Caco-2 (cell line): ENCODE results near the gene PIBF1. TPM values are rescaled to one million over a fixed set of nuclear protein-coding genes. Genes with fewer than 3 reads are reported as not detected.

ENCODE experiments used
- BruUV-seq: library from RNA; stranded (reverse); fragments of 400-500 nt; replicated peaks from 2 replicates; lab custom pipeline; 2021; lab: Mats Ljungman, UMichigan
- CTCF ChIA-PET: fragments of 300-600 bp; sonication (Branson Sonifier 250); formaldehyde crosslinking; loops from one replicate; lab custom pipeline; 2022; ENCODE audit warnings: antibody characterized with exemption; lab: Charles Lee
- POLR2A ChIA-PET: fragments of 300-600 bp; sonication (Branson Sonifier 250); formaldehyde crosslinking; loops from one replicate; lab custom pipeline; 2022; ENCODE audit warnings: antibody characterized with exemption; lab: Charles Lee
- DNase-seq, 2 experiments: peaks; one replicate each; pipeline versions ENCODE4 v3.0.0 to v3.0.0-alpha.2; 2020 to 2022
- H3K27me3 ChIP-seq: replicated peaks from 2 replicates; pipeline ENCODE4 v1.6.0; 2011; ENCODE audit warnings: low read length; ENCODE audit not compliant: control insufficient read depth, insufficient read depth
- H3K36me3 ChIP-seq: 2 replicates; pipeline ENCODE4 v1.5.1; 2011; ENCODE audit warnings: low read length; ENCODE audit not compliant: control insufficient read depth, insufficient read depth
- H3K4me1 ChIP-seq: fragments of 250-450 bp; sonication (Bioruptor Pico); 2 replicates; pipeline ENCODE4 v1.5.1; 2020; ENCODE audit warnings: mild to moderate bottlenecking
- H3K4me3 ChIP-seq: 2 replicates; pipeline ENCODE4 v1.5.1; 2011; ENCODE audit warnings: low read depth, mild to moderate bottlenecking, control low read depth, low read length
- H3K9me3 ChIP-seq: fragments of 250-450 bp; sonication (Bioruptor Pico); 2 replicates; pipeline ENCODE4 v1.5.1; 2020; ENCODE audit warnings: mild to moderate bottlenecking, moderate library complexity
- H3K27ac Mint-ChIP-seq: one replicate; pipeline ENCODE4 v1.8.0; 2022; ENCODE audit warnings: mixed read lengths; ENCODE audit not compliant: unreplicated experiment
- H3K27me3 Mint-ChIP-seq: one replicate; pipeline ENCODE4 v1.8.0; 2022; ENCODE audit warnings: mixed read lengths; ENCODE audit not compliant: insufficient read depth, unreplicated experiment
- H3K36me3 Mint-ChIP-seq: one replicate; pipeline ENCODE4 v1.8.0; 2022; ENCODE audit warnings: mild to moderate bottlenecking, mixed read lengths; ENCODE audit not compliant: insufficient read depth, unreplicated experiment
- H3K4me1 Mint-ChIP-seq: one replicate; pipeline ENCODE4 v1.8.0; 2022; ENCODE audit warnings: low read depth, mixed read lengths; ENCODE audit not compliant: unreplicated experiment
- H3K4me3 Mint-ChIP-seq: one replicate; pipeline ENCODE4 v1.8.0; 2022; ENCODE audit warnings: mild to moderate bottlenecking, moderate library complexity, mixed read lengths; ENCODE audit not compliant: unreplicated experiment
- H3K9me3 Mint-ChIP-seq: one replicate; pipeline ENCODE4 v1.8.0; 2022; ENCODE audit warnings: mixed read lengths; ENCODE audit not compliant: unreplicated experiment
- intact Hi-C: fragments of 100-400 bp; cut with micrococcal nuclease; formaldehyde crosslinking; loops from one replicate; pipeline ENCODE4 v1.10.0; 2022; ENCODE audit not compliant: unreplicated experiment
- total RNA-seq: library from RNA; stranded (reverse); gene quantifications from 2 replicates; pipeline ENCODE4 v1.2.3, GENCODE V29; 2022
- TF ChIP-seq, protein P1 (sequence below), 2 experiments: fragments of 200-600 bp in 1 of 2; IDR thresholded peaks; 1 replicate in 1 of 2; 2 replicates in 1 of 2; pipeline versions ENCODE4 v1.5.1 to v1.8.0; 2011 to 2022; ENCODE audit warnings: antibody characterized with exemption in 1 of 2, control low read depth in 1 of 2, inconsistent platforms in 1 of 2, low read depth in 1 of 2, low read length in 1 of 2, mild to moderate bottlenecking in 1 of 2, moderate library complexity in 1 of 2; ENCODE audit not compliant: insufficient read depth in 1 of 2, severe bottlenecking in 1 of 2, unreplicated experiment in 1 of 2

The PIBF1 gene
- total RNA-seq, 1 experiment from 2014 or later, result 13.4 TPM

DNA sequence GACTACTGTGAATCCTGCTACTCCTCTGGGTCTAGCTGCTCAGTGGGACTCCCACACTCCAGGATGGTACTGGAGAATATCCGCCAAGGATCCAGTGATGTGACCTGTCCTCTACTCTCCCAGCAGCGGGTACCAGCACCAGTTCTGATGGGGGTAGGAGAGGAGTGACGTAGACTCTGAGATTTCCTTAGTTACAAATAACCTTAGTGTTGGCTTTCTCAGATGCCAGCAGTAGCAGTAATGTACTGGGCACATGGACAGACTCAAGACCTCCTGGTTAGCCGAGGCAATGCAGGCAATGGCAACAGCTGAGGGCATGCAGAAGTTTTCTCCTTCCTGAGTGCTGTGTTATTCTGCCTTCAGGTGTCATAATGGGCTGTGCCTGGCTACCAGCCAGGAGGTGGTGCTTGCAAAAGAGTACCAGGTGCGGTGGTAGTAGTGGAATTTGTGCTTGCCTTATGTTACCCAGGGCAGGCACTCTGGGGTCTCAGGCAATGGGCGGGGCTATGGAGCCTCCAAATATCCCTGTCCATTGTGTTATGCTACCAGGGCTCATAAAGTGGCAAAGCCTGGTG, 171.5 kb downstream of the PIBF1 start:
- H3K4me3 ChIP-seq, result no peak overlapping the region
- intact Hi-C loops, result no loop called here
- no peak for DNase-seq
- Mint-ChIP-seq H3K27me3 (no peaks in the 10 kb centered on the region), H3K36me3 (peaks cover 7% of the 10 kb centered on the region), H3K27ac (no peak overlapping the region), H3K9me3 (peaks cover 9% of the 10 kb centered on the region), H3K4me1 (no peaks in the 10 kb centered on the region), H3K4me3 (no peak overlapping the region)
- CTCF ChIA-PET, result no interaction called here
- H3K27me3 ChIP-seq, result no peaks in the 10 kb centered on the region
- TF ChIP-seq, protein P1, sequence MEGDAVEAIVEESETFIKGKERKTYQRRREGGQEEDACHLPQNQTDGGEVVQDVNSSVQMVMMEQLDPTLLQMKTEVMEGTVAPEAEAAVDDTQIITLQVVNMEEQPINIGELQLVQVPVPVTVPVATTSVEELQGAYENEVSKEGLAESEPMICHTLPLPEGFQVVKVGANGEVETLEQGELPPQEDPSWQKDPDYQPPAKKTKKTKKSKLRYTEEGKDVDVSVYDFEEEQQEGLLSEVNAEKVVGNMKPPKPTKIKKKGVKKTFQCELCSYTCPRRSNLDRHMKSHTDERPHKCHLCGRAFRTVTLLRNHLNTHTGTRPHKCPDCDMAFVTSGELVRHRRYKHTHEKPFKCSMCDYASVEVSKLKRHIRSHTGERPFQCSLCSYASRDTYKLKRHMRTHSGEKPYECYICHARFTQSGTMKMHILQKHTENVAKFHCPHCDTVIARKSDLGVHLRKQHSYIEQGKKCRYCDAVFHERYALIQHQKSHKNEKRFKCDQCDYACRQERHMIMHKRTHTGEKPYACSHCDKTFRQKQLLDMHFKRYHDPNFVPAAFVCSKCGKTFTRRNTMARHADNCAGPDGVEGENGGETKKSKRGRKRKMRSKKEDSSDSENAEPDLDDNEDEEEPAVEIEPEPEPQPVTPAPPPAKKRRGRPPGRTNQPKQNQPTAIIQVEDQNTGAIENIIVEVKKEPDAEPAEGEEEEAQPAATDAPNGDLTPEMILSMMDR (IDR thresholded peaks at IDR 0.05; ENCODE audit: insufficient read depth in 1 of 2, low read depth in 1 of 2, low read length in 1 of 2, severe bottlenecking in 1 of 2, unreplicated experiment in 1 of 2), result no peak
- H3K36me3 ChIP-seq, result no peaks in the 10 kb centered on the region; the same call in none of the 2 replicates
- BruUV-seq, result no TSS peak
- POLR2A ChIA-PET, result no interaction called here
- peaks cover 3% of the 10 kb centered on the region; the same call in 1 of the 2 replicates for H3K9me3 ChIP-seq
- no peaks in the 10 kb centered on the region for H3K4me1 ChIP-seq

DNA sequence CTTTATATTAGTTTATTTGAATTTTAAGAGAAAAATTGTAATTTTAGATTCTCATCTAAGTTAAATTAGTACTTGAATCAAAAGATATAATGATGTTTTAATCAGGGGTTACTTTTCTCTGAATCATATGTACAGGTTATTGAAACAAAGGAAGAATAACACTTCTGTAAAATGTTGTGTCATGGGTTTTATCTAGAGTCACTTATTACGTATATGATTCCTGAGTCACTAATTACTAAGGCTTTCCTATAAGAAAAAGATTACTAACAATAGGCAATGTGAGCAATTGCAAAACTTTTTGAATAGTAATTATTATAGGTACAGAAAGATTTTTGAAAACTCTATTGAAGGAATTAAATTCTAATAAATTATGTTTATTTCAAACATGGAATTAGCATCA, 177.7 kb downstream of the PIBF1 start:
- intact Hi-C loops, result loop anchor here (2.0 kb wide), 2 partner anchors 23 to 99 kb away; partner anchors contain the start of gene KLF5
- Histone ChIP-seq H3K4me1 (peaks cover 25% of the 10 kb centered on the region), H3K4me3 (no peak overlapping the region), H3K27me3 (no peaks in the 10 kb centered on the region), H3K36me3 (no peaks in the 10 kb centered on the region), H3K9me3 (peaks cover 3% of the 10 kb centered on the region; the same call in 1 of the 2 replicates)
- Mint-ChIP-seq H3K4me1 (peaks cover 13% of the 10 kb centered on the region), H3K9me3 (peaks cover 6% of the 10 kb centered on the region), H3K36me3 (peaks cover 11% of the 10 kb centered on the region), H3K27ac (no peak overlapping the region), H3K27me3 (no peaks in the 10 kb centered on the region), H3K4me3 (no peak overlapping the region)
- no peak for DNase-seq
- ChIA-PET CTCF (no interaction called here), POLR2A (no interaction called here)
- TF ChIP-seq, protein P1 (IDR thresholded peaks at IDR 0.05; ENCODE audit: insufficient read depth in 1 of 2, low read depth in 1 of 2, low read length in 1 of 2, severe bottlenecking in 1 of 2, unreplicated experiment in 1 of 2), result no peak
- no TSS peak for BruUV-seq

DNA sequence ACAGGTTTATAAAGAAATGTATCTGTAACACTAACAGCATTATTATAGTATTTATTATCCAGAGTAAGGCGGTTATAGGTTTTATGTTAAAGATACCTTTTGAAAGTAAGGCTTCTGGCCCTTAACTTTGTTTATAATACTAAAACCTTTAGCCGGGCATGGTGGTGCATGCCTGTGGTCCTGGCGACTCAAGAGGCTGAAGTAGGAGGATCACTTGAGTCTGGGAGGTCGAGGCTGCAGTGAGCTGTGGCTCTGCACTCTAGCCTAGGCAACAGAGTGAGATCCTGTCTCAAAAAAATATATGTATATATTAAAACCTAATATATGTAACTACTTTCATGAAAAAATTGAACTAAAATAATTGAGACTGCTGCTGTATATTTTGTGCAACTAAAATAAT, 178.2 kb downstream of the PIBF1 start:
- Mint-ChIP-seq H3K4me3 (no peak overlapping the region), H3K27me3 (no peaks in the 10 kb centered on the region), H3K36me3 (peaks cover 11% of the 10 kb centered on the region), H3K27ac (no peak overlapping the region), H3K9me3 (peaks cover 6% of the 10 kb centered on the region), H3K4me1 (peaks cover 13% of the 10 kb centered on the region)
- DNase-seq, result no peak
- H3K9me3 ChIP-seq, result peaks cover 3% of the 10 kb centered on the region; the same call in 1 of the 2 replicates
- intact Hi-C loops, result loop anchor here (2.0 kb wide), 2 partner anchors 23 to 99 kb away; partner anchors contain the start of gene KLF5
- no peak overlapping the region for H3K4me3 ChIP-seq
- no peaks in the 10 kb centered on the region for H3K36me3 ChIP-seq
- H3K4me1 ChIP-seq, result peaks cover 25% of the 10 kb centered on the region
- CTCF ChIA-PET, result no interaction called here
- no peaks in the 10 kb centered on the region for H3K27me3 ChIP-seq
- TF ChIP-seq, protein P1 (IDR thresholded peaks at IDR 0.05; ENCODE audit: insufficient read depth in 1 of 2, low read depth in 1 of 2, low read length in 1 of 2, severe bottlenecking in 1 of 2, unreplicated experiment in 1 of 2), result no peak
- POLR2A ChIA-PET, result no interaction called here
- BruUV-seq, result no TSS peak
